Jurkat, Clone E6-1 (cell line): Measurements from ENCODE around the gene IBA57.
"Not testable (repeated sequence)": the region's sequence is repeated elsewhere in the genome, so short reads cannot be mapped to it uniquely, and the experiment has no call there.

Experiments
- DNase-seq: peaks from one replicate; pipeline ENCODE4 v3.0.0-alpha.2; 2011; ENCODE audit warnings: low read depth, low spot score
- H3K4me3 ChIP-seq: 2 replicates; pipeline ENCODE4 v1.5.1; 2011; ENCODE audit warnings: mild to moderate bottlenecking, low read length, control low read depth, moderate library complexity

Gene IBA57

DNA sequence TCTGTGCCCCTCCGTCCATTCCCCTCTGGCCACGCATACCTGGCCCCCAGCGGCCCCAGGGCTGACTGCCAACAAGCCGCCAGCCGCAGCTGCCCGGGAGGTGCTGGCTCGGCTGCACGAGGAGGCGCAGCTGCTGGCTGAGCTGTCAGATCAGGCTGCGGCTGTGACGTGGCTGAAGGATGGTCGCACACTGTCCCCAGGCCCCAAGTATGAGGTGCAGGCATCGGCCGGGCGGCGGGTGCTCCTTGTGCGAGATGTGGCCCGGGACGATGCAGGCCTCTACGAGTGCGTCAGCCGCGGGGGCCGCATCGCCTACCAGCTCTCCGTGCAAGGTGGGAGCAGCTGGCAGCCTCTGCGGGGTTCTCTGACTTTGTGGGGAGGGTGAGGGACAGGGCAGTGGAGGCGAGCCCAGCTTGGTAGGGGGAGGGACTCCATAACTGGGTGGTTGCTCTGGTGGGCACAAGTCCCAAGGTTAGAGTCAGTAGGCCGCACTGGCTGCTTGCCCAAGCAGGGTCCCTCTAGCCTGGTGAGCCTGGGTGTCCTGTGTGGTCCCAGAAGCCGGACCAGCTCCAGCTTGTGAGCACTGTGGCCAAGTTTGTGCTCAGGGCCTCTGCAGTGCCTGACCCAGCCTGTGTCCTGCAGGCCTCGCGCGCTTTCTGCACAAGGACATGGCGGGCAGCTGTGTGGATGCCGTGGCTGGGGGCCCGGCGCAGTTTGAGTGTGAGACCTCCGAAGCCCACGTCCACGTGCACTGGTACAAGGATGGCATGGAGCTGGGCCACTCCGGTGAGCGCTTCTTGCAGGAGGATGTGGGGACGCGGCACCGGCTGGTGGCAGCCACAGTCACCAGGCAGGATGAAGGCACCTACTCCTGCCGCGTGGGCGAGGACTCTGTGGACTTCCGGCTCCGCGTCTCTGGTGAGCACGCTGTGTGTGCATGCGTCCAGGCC is 51.0 kb downstream of the IBA57 start:
- H3K4me3 ChIP-seq: no peak overlapping the region
- no peak for DNase-seq

DNA sequence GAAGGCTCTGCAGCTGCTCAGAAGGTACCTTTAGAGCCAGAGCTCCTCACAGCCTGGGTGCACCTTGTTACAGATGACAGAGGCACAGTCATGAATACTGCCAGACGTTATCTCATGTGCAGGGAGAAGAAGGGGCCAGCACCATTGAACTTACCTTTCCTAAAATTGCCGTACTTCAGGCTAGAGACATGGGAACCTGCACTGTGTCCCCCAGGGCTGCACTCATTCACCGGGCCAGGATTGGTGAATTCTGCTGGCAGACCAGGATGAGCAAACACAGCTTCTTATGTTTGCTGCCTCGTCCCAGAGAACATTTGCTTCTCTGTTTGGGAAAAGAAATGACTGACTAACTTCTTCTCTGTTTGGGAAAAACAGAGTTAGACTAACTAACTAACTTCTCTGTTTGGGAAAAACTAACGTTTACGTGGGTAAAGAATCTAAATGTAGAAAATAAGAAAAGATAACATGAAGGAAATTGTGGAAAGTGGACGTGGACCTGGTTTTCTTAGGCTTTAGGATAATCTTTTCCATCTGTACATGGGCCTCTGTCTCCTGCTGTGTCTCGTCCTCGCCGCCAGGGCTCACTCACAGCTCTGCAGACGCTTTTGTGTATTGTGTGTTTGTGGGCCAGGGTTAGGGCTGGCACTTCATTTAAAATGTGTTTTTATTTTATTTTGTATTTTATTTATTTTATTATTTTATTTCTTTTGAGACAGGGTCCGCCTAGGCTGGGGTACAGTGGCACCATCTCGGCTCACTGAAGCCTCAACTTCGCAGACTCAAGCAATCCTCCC is 52.1 kb downstream of the IBA57 start:
- H3K4me3 ChIP-seq: no peak overlapping the region
- no peak for DNase-seq

DNA sequence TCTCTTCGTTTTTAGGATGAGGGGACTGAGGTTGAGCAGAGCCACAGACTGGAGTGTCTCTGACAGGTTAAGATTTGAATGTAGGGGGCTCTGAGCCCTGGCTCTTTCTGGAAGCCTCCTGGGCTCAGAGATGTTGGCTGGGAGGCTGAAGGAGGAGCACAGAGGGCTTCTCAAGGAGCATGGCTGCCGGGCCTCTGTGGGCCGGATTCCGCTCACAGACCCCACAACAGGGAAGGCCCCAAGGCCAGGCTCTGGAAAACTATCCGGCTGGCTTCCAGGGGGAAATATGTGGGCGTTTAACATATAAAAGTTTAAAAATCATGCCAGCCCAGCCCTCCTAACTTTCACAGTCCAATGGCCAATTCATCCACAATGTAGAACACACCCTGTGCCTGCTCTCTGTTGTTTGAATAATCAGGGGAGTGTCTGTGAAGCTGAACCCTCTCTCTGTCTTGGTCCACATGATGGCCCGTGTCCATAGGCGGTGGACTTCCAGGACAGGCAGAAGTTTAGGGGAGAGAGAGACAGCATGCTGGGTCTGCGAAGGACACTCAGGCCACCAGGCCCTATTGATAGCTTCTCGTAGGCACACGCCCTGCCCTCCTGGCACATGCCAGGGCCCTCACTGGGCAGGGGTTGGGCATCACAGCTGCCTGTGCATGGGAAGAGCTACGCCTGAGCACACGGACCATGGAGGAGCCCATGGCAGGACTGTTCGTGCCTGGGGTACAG is 53.1 kb downstream of the IBA57 start:
- no peak for DNase-seq
- H3K4me3 ChIP-seq: no peak overlapping the region

DNA sequence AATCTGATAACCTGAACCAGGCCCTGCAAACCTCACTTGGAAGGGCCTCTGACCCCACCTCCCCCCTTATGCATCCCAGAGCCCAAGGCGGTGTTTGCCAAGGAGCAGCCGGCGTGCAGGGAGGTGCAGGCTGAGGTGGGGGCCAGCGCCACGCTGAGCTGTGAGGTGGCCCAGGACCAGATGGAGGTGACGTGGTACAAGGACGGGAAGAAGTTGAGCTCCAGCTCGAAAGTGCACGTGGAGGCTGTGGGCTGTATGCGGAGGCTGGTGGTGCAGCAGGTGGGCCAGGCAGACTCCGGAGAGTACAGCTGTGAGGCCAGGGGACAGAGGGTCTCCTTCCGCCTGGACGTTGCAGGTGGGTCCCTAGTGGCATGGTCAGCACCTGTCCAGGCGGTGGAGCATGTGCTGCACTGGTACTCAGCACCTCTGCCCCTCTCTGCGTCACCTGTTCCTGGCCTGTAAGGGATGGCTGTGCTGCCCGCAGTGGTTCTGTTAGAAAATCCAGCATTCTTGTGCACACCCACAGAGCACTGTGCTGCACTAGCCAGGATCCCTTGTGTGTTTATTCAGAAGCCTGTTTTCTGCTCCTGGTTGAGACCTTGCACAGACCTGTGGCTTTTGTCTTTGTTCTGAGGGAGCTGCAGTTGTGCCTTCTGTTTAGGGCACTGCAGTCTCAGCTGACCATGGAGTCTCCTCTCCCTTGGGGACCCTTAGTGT is 53.8 kb downstream of the IBA57 start:
- H3K4me3 ChIP-seq: no peak overlapping the region
- no peak for DNase-seq

DNA sequence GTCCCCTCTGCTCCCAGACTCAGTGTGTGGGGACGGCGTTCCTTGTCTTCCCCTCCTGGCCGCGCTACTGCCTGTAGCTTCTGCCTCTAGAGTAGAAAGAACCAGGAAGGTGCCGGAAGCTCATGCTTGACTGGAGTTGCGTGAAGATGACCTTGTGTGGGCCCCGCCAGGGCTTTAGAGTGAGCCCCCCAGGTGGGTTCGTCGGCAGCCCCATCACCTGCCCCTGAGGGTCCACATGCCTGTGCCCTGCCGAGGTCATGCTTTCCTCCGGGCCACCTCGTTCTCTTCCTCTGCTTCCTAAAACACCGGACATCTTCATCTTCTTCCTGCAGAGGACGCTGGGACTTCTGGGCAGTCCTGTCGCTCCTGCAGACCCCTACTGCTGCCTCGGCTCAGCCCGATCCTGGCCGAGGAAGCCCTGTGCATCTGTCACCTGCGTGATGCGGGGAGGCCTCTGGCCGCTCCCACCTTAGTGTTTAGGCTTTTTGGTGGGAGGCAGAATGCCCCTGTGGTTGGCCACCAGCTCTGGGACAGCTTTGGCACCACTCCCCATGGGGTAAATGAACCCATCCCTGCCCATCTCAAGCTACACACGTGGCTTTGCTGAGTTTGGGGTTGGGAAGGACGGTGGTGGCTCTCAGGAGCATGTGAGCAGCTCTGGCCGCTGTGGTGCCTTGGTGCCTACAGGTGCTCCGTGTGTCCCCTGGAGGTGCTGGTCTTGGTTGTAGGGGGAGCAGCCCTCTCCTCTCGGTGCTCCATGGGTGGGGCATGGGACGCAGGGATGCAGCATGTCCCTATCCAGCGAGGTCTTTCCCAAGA is 54.6 kb downstream of the IBA57 start:
- no peak for DNase-seq
- H3K4me3 ChIP-seq: no peak overlapping the region

- DNase-seq, H3K4me3 ChIP-seq: not testable (repeated sequence)
Measured at GRCh38 chr1:228221097-228221496, 55.5 kb downstream of the IBA57 start.

GRCh38 chr1:228222548-228222947 is 56.9 kb downstream of the IBA57 start:
- H3K4me3 ChIP-seq: no peak overlapping the region
- DNase-seq: no peak

DNA sequence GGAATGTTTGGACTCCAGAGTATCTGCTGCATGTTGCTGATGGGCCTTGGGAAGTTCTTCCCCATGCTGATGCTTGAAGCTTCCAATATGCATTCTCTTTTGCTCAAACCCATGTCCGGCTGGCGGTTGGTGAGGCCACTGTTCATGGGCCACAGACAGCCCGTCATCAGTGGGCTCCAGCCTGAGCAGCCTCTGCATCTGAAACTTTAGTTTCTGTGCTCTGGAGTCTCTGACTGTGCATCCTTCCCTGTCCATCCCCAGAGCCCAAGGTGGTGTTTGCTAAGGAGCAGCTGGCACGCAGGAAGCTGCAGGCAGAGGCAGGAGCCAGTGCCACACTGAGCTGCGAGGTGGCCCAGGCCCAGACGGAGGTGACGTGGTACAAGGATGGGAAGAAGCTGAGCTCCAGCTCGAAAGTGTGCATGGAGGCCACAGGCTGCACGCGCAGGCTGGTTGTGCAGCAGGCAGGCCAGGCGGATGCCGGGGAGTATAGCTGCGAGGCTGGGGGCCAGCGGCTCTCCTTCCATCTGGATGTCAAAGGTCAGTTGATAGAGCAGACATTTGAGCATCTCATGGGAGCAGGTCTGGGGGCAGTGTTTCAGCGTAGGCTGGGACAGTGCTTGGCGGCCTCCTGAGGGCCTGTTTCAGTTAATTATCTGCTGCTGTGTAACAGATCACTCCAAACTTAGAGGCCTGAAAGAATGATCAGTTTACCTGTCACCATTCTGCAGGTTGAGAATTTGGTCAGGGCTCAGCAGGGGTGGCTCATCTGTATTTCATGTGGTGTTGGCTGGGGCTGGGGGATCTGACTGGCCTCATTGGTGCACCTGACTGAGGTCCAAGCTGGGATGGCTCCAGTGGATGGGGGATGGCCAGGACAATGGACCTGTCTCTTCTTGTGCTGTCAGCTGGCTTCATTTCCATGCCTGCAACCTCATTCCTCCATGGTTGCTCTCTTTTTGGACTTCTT is 58.9 kb downstream of the IBA57 start:
- H3K4me3 ChIP-seq: no peak overlapping the region
- no peak for DNase-seq

- DNase-seq: no peak
- no peak overlapping the region for H3K4me3 ChIP-seq
Measured at GRCh38 chr1:228225165-228225710, 59.6 kb downstream of the IBA57 start.

DNA sequence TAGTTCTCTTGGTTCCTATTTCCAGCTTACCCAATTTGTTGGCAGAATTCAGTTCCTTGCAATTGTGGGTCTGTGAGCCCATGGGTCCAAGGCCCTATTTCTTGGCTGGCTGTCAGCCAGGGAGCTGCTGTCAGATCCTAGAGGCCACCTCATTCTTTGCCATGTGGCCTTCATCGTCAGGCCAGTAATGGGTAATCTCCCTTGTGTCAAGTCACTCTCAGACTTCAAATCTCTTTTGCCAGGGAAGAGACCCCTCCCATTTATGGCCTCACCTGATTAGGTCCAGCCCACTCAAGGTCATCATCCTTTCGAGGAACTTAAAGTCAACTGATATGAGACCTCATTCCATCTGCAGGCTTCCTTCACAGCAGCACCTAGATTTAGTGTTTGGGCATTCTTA is 60.1 kb downstream of the IBA57 start:
- H3K4me3 ChIP-seq: no peak overlapping the region
- no peak for DNase-seq

DNA sequence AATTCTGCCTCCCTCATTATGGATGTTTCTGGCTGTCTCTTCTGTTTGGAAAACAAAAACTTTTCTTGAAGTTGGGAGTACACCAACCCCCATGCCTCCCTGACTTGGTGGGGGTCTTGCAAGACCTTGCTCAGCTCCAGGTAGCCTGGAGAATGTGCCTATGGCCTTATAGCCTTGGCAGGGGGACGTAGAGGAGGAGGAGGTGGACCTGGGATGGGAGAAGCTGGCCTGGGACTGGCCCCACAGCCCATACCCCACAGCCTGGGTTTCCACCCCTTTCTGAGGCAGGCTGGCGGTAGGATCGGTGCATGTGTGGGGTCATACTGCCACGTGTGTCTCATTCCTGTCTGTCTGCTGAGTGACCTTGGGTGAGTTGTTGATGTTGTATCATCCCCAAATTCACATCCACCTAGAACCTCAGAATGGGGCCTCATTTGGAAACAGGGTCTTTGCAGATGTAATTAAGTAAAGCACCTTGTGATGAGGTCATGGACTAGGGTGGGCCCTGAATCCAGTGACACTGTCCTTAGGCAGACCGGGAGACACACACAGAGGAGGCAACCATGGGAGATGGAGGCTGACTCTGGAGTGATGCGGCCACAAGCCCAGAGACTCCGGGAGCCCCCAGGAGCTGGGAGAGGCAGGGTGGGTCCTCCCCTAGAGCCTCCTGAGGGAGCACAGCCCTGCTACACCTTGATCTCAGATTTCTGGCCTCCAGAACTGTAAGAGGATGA is 60.7 kb downstream of the IBA57 start:
- DNase-seq: no peak
- H3K4me3 ChIP-seq: no peak overlapping the region

DNA sequence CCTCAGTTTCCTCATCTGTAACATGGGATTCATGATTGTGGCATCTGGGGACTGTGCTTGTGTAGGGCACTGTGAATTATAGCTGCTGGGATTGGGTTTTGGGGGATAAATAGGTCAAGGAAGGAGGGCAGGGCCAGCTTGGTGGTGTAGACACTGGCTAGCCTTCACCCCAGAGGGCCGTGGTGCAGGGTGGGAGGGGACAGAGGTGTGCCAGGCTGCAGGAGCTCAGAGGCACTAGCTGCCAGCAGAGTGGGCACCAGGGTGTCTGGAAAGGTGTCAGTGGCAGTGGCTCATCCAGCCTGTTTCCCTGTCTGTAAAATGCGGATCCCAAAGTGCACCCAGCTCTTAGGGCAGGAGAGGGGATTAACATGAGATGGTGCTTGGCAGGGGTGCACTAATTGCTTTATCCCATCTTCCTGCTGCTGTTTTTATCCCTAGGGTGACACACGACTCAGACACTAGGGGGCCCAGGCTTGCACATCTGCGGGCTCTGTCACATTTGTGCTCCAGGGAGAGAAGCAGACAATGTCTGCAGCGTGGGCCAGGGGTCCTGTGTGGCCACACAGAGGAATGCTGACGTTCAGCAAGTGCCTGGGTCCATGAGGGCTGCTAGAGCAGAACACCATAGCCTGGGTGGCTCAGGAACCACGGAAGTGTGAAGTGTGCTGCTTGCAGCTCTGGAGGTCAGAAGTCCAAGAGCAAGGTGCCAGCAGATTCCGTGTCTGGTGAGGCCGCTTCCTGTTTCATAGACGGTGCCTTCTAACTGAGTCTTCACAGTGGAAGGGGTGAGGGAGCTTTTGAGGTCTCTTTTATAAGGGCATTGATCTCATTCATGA is 61.6 kb downstream of the IBA57 start:
- DNase-seq: no peak

DNA sequence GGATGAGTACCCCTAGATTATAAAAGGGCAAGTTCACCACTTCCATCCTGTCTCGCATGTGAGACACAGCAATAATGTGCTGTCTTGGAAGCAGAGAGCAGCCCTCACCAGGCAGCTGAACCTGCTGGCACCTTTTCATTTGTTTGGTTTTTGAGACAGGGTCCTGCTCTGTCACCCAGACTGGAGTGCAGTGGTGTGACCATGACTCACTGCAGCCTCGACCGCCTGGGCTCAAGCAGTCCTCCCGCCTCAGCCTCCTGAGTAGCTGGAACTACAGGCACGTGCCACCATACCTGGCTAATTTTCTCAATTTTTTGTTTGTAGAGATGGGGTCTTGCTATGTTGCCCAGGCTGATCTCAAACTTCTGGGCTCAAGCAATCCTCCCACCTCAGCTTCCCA is 62.5 kb downstream of the IBA57 start:
- DNase-seq, H3K4me3 ChIP-seq: not testable (repeated sequence)

More for the DNA sequence above, 61.6 kb downstream of the IBA57 start:
- H3K4me3 ChIP-seq: no peak overlapping the region

DNA sequence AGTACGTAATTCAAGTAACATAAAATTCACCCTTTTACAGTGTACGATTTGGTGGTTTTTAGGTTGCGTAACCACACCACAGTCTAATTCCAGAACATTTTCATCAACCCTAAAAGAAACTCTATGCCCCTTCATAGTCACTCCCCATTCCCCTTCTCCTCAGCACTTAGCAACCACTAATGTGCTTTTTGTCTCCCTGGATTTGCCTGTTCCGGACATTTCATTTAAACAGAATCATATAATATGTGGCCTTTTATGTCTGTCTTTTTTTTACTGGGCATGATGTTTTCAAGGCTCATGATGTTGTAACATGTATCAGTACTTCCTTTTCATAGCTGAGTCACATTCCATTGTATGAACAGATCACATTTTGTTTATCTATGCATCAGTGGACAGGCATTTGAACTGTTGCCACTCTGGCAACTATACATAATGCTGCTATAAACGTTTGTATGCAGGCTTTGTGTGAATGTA is 63.0 kb downstream of the IBA57 start:
- no peak for DNase-seq
- no peak overlapping the region for H3K4me3 ChIP-seq

- no peak for DNase-seq
- no peak overlapping the region for H3K4me3 ChIP-seq
Measured at GRCh38 chr1:228231189-228231588, 65.6 kb downstream of the IBA57 start.
